Parathyroid adenoma (tissue), 2 donors: Measurements from ENCODE around the gene PVRIG.

Source experiments
- H2AFZ ChIP-seq: fragments of 300-600 bp; sonication (generic); one replicate; pipeline ENCODE4 v1.7.0; 2017; ENCODE audit warnings: antibody characterized with exemption, mild to moderate bottlenecking
- H3K27ac ChIP-seq: fragments of 300-600 bp; sonication (generic); one replicate; pipeline ENCODE4 v1.7.0; 2017
- H3K27me3 ChIP-seq: fragments of 300-600 bp; sonication (generic); one replicate; pipeline ENCODE4 v1.7.0; 2017; ENCODE audit warnings: low read length; ENCODE audit not compliant: control insufficient read depth, insufficient read depth
- H3K36me3 ChIP-seq: fragments of 300-600 bp; sonication (generic); one replicate; pipeline ENCODE4 v1.7.0; 2017; ENCODE audit warnings: low read length; ENCODE audit not compliant: control insufficient read depth, insufficient read depth
- H3K4me1 ChIP-seq: fragments of 300-600 bp; sonication (generic); one replicate; pipeline ENCODE4 v1.7.0; 2017; ENCODE audit warnings: control low read depth
- H3K4me2 ChIP-seq: fragments of 300-600 bp; sonication (generic); one replicate; pipeline ENCODE4 v1.7.0; 2017; ENCODE audit warnings: low read length
- H3K4me3 ChIP-seq: fragments of 300-600 bp; sonication (generic); one replicate; pipeline ENCODE4 v1.7.0; 2017; ENCODE audit warnings: low read depth, low read length
- H3K79me2 ChIP-seq: fragments of 300-600 bp; sonication (generic); one replicate; pipeline ENCODE4 v1.7.0; 2017; ENCODE audit warnings: control low read depth
- H3K9ac ChIP-seq: fragments of 300-600 bp; sonication (generic); one replicate; pipeline ENCODE4 v1.7.0; 2017; ENCODE audit warnings: mild to moderate bottlenecking
- H3K9me3 ChIP-seq: fragments of 300-600 bp; sonication (generic); one replicate; pipeline ENCODE4 v1.7.0; 2017; ENCODE audit warnings: low read length; ENCODE audit not compliant: control insufficient read depth
- TF ChIP-seq, protein P1 (sequence below): fragments of 300-600 bp; sonication (generic); IDR thresholded peaks from one replicate; pipeline ENCODE4 v1.7.0; 2017; ENCODE audit warnings: antibody characterized with exemption, mild to moderate bottlenecking
- donor health status: primary hyperparathyroidism.

PVRIG gene

DNA sequence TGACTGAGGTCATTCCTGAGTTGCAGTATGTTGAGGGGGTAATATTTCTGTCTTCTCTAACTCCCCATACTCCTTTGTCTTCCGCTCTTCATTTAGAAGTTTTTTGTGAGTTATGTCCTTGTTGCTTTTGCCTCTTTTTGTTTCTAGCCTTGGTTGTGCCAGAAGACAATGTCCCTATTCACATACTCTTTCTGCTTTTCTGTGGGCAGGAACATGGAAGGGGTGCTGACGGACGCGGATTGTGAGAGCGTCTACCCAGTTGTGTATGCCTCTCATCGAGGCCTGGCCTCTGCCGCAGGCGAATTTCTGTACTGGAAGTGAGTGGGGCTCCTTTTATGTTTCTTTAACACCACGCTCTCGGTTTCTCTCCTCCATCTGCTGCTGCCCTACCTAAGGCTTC lies 21.5 kb upstream of the PVRIG start:
- no peak overlapping the region for H3K9ac ChIP-seq
- TF ChIP-seq, protein P1, sequence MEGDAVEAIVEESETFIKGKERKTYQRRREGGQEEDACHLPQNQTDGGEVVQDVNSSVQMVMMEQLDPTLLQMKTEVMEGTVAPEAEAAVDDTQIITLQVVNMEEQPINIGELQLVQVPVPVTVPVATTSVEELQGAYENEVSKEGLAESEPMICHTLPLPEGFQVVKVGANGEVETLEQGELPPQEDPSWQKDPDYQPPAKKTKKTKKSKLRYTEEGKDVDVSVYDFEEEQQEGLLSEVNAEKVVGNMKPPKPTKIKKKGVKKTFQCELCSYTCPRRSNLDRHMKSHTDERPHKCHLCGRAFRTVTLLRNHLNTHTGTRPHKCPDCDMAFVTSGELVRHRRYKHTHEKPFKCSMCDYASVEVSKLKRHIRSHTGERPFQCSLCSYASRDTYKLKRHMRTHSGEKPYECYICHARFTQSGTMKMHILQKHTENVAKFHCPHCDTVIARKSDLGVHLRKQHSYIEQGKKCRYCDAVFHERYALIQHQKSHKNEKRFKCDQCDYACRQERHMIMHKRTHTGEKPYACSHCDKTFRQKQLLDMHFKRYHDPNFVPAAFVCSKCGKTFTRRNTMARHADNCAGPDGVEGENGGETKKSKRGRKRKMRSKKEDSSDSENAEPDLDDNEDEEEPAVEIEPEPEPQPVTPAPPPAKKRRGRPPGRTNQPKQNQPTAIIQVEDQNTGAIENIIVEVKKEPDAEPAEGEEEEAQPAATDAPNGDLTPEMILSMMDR = no peak
- H3K27me3 ChIP-seq = no peaks in the 10 kb centered on the region

DNA sequence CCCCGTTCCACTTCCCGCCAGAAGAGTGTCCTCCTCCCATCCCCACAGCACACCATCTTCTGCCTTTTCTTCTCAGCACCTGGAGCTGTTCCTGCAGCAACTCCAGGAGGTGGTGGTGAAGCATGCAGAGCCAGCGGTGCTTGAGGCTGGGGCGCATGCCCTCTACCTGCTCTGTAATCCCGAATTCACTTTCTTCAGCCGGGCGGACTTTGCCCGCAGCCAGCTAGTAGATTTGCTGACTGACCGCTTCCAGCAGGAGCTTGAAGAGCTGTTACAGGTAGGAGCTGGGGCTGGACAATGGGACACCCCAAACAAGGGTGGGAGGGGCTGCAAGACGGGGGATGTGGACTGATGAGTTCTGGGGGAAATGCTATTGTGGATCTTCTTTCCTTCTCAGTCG lies 19.1 kb upstream of the PVRIG start:
- Histone ChIP-seq H3K4me3 (no peak overlapping the region), H3K79me2 (no peaks in the 10 kb centered on the region), H3K9ac (no peak overlapping the region), H3K9me3 (no peaks in the 10 kb centered on the region), H3K4me2 (no peak overlapping the region), H3K4me1 (peaks cover 4% of the 10 kb centered on the region), H3K27me3 (no peaks in the 10 kb centered on the region), H3K36me3 (no peaks in the 10 kb centered on the region), H2AFZ (no peak overlapping the region), H3K27ac (no peak overlapping the region)
- TF ChIP-seq, protein P1 = no peak

More for the DNA sequence above, 21.5 kb upstream of the PVRIG start:
- H3K27ac ChIP-seq = no peak overlapping the region
- no peaks in the 10 kb centered on the region for H3K9me3 ChIP-seq
- H3K4me1 ChIP-seq = peaks cover 8% of the 10 kb centered on the region
- no peaks in the 10 kb centered on the region for H3K79me2 ChIP-seq
- no peak overlapping the region for H3K4me2 ChIP-seq
- H3K4me3 ChIP-seq = no peak overlapping the region
- H3K36me3 ChIP-seq = no peaks in the 10 kb centered on the region
- H2AFZ ChIP-seq = no peak overlapping the region

DNA sequence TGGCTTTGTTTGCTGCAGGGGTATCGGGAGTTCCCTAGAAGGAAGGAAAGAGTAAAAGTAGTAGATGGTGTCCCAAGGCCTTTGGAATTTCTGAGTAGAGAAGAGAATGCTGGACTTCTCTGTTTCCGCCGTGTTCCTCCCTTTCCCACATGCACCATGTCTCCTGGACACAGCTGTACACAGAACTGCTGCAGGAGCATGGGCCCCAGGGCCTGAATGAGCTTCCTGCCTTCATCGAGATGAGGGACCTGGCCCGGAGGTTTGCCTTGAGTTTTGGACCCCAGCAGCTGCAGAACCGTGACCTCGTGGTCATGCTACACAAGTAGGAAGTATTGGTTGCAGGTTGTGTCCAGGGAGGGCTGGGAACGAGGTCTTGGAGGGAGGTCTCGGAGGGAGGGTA lies 15.3 kb upstream of the PVRIG start:
- TF ChIP-seq, protein P1 = no peak
- H3K4me3 ChIP-seq = no peak overlapping the region
- no peak overlapping the region for H3K27ac ChIP-seq
- H3K4me1 ChIP-seq = peaks cover 11% of the 10 kb centered on the region
- no peaks in the 10 kb centered on the region for H3K9me3 ChIP-seq
- no peaks in the 10 kb centered on the region for H3K36me3 ChIP-seq
- H3K9ac ChIP-seq = no peak overlapping the region
- H3K27me3 ChIP-seq = no peaks in the 10 kb centered on the region
- no peak overlapping the region for H2AFZ ChIP-seq
- no peak overlapping the region for H3K4me2 ChIP-seq
- no peaks in the 10 kb centered on the region for H3K79me2 ChIP-seq

DNA sequence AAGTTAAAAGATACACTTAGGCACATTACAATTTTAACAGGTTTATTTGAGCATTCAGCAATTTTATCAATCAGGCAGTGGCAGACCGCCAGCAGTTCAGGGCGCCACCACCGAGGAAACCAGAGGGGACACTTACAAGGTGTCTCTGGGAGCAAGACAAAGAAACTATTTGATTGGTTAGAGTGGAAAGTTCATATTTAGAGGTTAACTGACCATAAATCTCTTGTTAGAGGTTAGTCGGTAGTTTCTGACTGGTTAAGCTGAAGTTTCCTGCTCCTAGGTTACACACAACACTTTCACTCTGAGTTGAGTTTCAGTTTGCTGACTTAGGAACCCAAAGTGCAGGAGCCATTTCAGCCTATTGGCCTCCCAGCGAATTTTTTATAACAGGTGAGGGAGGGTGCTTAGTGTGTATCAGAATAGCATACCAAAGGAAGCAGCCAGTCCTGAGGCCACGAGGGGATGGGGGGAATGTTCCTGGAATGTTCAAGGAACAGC lies 10.8 kb upstream of the PVRIG start:
- H2AFZ ChIP-seq = peak overlapping the region; percentile 24
- TF ChIP-seq, protein P1 = no peak
- H3K9ac ChIP-seq = no peak overlapping the region
- H3K79me2 ChIP-seq = no peaks in the 10 kb centered on the region
- H3K4me3 ChIP-seq = no peak overlapping the region
- H3K4me2 ChIP-seq = no peak overlapping the region
- H3K9me3 ChIP-seq = no peaks in the 10 kb centered on the region
- no peaks in the 10 kb centered on the region for H3K36me3 ChIP-seq
- no peaks in the 10 kb centered on the region for H3K27me3 ChIP-seq
- peak overlapping the region; percentile 54 for H3K27ac ChIP-seq
- peaks cover 14% of the 10 kb centered on the region for H3K4me1 ChIP-seq

DNA sequence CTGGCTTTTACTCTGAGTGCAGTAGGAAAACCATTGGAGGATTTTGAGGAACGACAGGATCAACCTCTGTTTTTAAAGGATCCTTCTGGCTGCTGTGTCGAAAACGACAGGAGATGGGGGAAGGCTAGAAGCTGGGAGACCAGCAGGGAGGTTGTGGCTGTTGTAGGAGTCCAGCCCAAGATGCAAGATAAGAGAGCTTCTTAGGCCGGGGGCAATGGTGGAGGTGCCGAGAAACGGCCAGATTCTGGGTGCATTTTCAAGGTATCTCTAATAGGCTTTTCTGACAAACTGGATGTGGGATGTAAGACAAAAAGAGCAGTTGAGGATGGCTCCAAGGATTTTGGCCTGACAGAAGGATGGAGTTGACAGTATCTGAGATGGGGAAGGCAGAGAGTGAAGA lies 10.3 kb upstream of the PVRIG start:
- no peaks in the 10 kb centered on the region for H3K79me2 ChIP-seq
- TF ChIP-seq, protein P1 = no peak
- peak overlapping the region; percentile 24 for H2AFZ ChIP-seq
- H3K9me3 ChIP-seq = no peaks in the 10 kb centered on the region
- H3K9ac ChIP-seq = no peak overlapping the region
- peaks cover 14% of the 10 kb centered on the region for H3K4me1 ChIP-seq
- no peak overlapping the region for H3K4me2 ChIP-seq
- H3K4me3 ChIP-seq = no peak overlapping the region
- no peaks in the 10 kb centered on the region for H3K27me3 ChIP-seq
- H3K36me3 ChIP-seq = no peaks in the 10 kb centered on the region
- H3K27ac ChIP-seq = peak overlapping the region; percentile 54
